Measurements from ENCODE around the gene OXCT1. TPM values are rescaled to one million over a fixed set of nuclear protein-coding genes. Genes with fewer than 3 reads are reported as not detected.

Gene OXCT1
- total and polyA plus RNA-seq, 8 donors = 1.8 to 8.2 (median 3.0) TPM

- TF ChIP-seq CTCF (IDR thresholded peaks at IDR 0.05) = no peak
- ATAC-seq (no peak), DNase-seq (no peak), FAIRE-seq (no peak)
- Histone ChIP-seq H3K4me1 (peaks cover 0 to 4% (median 0%) of the 10 kb centered on the region in 3 donors), H3K9me3 (no peaks in the 10 kb centered on the region), H3K36me3 (no peaks in the 10 kb centered on the region), H3K4me3 (no peak overlapping the region), H3K27me3 (no peaks in the 10 kb centered on the region), H3K27ac (no peak overlapping the region)
- intact Hi-C loops (cut with DNase I) = no loop called here
These were observed 4.9 kb upstream of the OXCT1 start for GRCh38 chr5:41875121-41875520.

GRCh38 chr5:41874512-41875060, 4.4 kb upstream of the OXCT1 start:
- Histone ChIP-seq H3K36me3 (no peaks in the 10 kb centered on the region), H3K9me3 (no peaks in the 10 kb centered on the region), H3K4me3 (no peak overlapping the region), H3K27ac (no peak overlapping the region), H3K4me1 (peaks cover 0 to 4% (median 0%) of the 10 kb centered on the region in 3 donors), H3K27me3 (no peaks in the 10 kb centered on the region)
- TF ChIP-seq CTCF (IDR thresholded peaks at IDR 0.05) = no peak
- ATAC-seq (no peak), FAIRE-seq (no peak), DNase-seq (no peak)
- intact Hi-C loops (cut with DNase I) = no loop called here

- Histone ChIP-seq H3K27ac (no peak overlapping the region), H3K27me3 (no peaks in the 10 kb centered on the region), H3K4me1 (peaks cover 0 to 4% (median 0%) of the 10 kb centered on the region in 3 donors), H3K36me3 (no peaks in the 10 kb centered on the region), H3K9me3 (no peaks in the 10 kb centered on the region), H3K4me3 (no peak overlapping the region)
- DNase-seq (peak in 2 of 6 donors; percentile 13 to 21), ATAC-seq (peak in 1 of 4 donors; percentile 28), FAIRE-seq (no peak)
- intact Hi-C loops (cut with DNase I) = no loop called here
- no peak for TF ChIP-seq CTCF (IDR thresholded peaks at IDR 0.05)
- 42 to 44% methylated on average over 2 of the region's 2 CpGs for WGBS, 2 donors
These were observed 1.6 kb upstream of the OXCT1 start for GRCh38 chr5:41871852-41872251.

GRCh38 chr5:41870627-41871048, 413 bp upstream of the OXCT1 start:
- TF ChIP-seq CTCF (IDR thresholded peaks at IDR 0.05) = no peak
- WGBS, 2 donors = 9 to 13% methylated on average over 16 of the region's 16 CpGs
- peaks cover 0 to 4% (median 0%) of the 10 kb centered on the region in 3 donors for H3K4me1 ChIP-seq
- DNase-seq (no peak), FAIRE-seq (no peak), ATAC-seq (peak in 1 of 4 donors; percentile 1)
- peak overlapping the region; percentile 51 to 70 (median 57) for H3K4me3 ChIP-seq
- no peaks in the 10 kb centered on the region for H3K27me3 ChIP-seq
- H3K27ac ChIP-seq = peak overlapping the region in 3 of 4 donors; percentile 49 to 62 (median 53)
- intact Hi-C loops (cut with DNase I) = no loop called here
- no peaks in the 10 kb centered on the region for H3K9me3 ChIP-seq
- no peaks in the 10 kb centered on the region for H3K36me3 ChIP-seq

GRCh38 chr5:41869151-41869723, 988 bp downstream of the OXCT1 start:
- TF ChIP-seq CTCF (IDR thresholded peaks at IDR 0.05) = no peak
- peak in 5 of 6 donors; percentile 14 to 76 (median 42) for DNase-seq
- Histone ChIP-seq H3K36me3 (no peaks in the 10 kb centered on the region), H3K4me1 (peaks cover 0 to 4% (median 0%) of the 10 kb centered on the region in 3 donors), H3K27ac (peak overlapping the region in 1 of 4 donors; percentile 49), H3K27me3 (no peaks in the 10 kb centered on the region), H3K4me3 (peak overlapping the region; percentile 51 to 70 (median 57)), H3K9me3 (no peaks in the 10 kb centered on the region)
- peak; percentile 7 to 37 (median 27) for ATAC-seq
- no peak for FAIRE-seq
- intact Hi-C loops (cut with DNase I) = no loop called here
- 16% methylated on average over 28 of the region's 28 CpGs for WGBS, 2 donors
